NCI-H345 treated with DMSO at 0.1 percent for 48 hours (cell line): ENCODE measurements around the gene PLB1.

ENCODE experiments used
- DNase-seq: peaks from one replicate; lab custom pipeline; 2025; ENCODE audit not compliant: unreplicated experiment; lab: John Stamatoyannopoulos, UW

The PLB1 gene

DNA sequence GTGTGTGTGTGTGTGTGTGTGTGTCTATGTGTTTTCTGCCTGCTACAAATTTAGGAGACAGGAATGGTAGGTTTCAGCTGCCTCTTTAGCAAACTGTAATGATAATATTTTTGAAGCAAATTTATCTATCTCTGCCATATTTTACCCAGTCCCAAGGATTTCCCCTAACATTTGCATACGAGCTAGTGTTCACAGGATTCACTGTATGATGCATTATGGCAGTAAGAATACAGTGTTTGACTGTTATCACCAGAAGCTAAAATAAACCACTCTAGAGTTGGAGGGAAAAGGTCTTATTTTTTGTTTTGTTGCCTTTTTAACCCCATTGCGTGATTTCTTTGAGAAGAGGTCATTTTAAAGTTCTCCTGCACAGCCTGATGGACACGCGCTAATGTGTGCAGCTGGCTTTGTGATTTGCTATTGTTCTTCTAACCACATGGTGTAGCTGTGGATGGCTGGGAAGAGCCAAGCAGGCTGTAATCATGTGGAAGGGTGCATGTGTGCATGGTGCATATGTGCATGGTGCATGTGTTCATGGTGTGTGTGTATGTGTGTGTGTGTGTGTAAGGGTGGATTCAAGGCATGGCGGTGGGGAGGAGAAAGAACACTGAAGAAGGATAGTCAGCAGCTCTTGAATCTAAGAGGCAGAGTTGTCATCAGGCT lies 62.4 kb downstream of the PLB1 start:
- no peak for DNase-seq

DNA sequence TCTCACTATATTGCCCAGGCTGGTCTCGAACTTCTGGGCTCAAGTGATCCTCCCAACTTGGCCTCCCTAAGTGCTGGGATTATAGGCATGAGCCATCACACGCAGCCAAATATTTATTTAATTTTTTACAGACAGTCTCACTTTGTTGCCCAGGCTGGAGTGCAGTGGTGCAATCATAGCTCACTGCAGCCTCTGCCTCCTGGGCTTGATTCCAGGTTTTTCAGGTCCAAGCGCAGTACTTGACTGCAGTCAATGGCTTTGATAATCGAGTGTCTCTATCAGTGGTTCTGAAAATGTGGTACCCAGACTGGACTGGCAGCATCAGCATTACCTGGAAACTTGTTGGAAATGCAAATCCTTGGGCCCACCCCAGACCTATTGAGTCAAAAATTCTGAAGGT lies 63.1 kb downstream of the PLB1 start:
- DNase-seq = no peak

DNA sequence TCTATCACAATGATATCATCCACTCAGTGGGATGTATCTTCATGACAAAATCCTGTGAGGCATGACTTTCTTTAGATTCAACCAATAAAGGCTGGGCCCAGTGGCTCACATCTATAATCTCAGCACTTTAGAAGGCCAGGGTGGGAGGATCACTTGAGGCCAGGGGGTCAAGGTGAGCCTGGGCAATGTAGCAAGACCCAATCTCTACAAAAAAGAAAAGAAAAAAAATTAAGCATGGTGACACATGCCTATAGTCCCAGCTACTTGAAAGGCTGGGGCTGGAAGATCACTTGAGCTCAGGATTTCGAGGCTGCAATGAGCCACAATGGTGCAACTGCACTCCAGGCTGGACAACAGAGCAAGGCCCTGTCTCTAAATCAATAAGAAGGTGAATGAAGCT lies 68.0 kb downstream of the PLB1 start:
- DNase-seq = no peak

DNA sequence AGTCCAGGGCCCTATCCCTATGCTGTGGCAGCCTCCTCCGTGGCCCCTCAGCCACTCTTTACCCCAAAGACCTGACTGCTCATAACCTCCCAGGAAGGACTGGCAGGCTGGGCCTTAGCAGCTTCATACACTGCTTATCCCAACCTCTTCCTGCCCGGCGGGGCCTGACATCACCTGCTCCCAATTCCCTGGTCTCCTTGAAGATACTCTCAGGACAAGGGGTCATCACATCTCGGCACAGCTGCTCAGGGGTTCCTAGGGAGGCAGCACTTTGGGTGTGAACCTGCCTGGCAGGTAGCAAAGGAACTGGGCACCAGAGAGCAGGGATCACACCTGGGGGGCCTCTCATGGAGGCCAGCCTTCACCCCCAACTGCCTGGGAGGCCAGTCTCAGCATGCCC lies 68.5 kb downstream of the PLB1 start:
- DNase-seq = no peak

DNA sequence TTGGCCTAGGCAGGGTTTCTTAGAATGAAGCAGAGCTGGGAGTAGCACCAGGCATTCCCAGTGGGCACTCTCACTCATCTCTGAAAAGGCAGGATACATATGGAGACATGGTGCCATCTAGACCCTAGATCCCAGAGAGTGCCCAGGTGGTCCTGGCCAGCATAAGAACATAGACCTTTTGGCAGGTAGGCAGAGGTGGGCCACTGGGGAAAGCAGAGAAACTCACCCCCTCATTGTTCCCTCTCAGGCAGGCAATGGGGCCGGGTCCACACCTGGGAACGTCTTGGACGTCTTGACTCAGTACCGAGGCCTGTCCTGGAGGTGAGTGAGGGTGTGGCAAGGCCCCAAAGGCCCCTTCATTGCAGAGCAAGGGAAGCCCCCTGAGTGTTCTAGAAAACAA lies 69.2 kb downstream of the PLB1 start:
- no peak for DNase-seq

DNA sequence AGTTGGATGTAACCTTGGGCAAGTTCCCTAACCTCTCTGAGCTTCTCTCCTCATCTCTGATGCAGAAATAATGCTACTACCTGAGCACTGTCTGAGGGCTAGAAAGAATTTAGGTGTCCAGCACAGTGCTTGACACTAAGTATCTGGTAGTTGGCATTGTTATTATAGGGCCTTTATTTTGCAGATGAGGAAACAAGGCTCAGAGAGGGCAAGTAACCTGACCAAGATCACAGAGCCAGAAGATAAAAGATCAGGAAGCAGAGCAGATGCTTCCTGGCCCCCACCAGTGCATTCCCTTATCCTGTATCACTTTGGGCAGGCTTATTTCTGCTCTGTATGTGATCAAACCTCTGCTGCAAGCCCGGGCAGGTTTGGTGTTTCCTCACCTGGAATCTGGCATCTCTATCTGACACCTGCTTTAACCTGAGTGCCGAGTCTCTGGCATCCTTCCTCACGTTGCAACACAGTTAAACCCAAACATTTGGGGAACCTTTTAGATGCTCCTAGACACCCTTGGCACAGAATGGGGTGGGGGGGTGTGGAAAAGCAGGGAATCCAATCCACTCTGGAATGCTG lies 69.9 kb downstream of the PLB1 start:
- DNase-seq = peak; percentile 66

DNA sequence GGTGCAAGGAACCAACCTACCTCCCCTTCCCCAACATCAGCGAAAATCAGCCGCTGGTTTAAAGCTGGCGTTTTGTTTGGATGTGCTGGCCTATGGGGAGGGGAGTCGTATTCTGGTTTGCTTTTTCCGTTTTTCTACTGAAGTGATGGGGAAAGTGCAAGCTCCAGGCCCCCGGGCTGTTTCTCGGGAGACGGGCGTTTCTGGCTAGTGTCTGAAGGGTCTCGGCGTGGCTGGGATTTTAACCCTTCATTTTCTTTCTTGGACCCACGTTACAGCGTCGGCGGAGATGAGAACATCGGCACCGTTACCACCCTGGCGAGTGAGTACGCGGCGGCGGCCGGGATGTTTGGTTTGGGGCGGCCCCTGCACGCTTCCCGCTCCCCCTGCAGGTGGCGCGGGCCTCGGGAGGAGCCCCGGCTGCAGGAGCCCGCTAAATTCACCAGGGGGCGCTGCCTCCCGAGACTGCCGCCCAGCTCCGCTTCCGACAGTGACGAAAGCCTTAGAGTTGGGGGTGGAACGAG lies 70.7 kb downstream of the PLB1 start:
- peak; percentile 93 for DNase-seq

DNA sequence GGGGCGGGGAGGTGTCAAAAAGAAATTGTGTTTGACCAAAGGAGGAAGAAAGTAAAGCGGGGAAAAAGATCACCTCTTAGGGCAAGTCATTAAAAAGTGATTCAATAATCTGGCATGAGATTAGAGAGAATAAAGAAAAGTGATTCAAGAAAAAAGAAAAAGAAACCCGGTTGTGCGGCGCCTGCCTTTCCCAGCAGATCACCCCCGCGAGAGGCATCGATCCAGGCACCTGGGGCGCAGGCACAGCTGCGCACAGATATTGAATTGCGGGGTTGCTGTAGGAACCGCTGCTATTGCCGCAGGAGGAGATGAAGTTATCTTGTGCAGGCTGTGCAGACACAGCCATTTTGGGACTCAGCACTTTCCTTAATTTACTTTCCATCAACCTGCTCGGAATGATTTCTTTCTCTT lies 71.2 kb downstream of the PLB1 start:
- DNase-seq = peak; percentile 74

DNA sequence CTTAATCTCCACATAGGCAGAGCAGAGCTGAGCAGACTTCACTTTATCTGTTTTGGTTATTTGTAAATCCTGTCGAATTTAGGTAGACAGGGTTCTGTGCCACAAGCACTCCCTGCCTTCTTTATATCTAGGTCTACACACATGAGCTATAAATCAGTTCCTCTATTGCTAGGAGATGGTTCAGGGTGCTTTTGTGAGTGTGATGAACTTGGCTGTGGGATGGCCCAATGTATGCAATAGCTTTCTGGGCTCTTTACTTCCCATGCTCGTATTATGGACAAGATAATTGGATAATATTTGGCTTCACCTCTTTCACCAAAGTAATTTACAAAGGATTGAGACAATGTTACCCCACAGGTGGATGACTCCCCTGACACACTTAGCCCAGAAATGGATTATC lies 72.2 kb downstream of the PLB1 start:
- no peak for DNase-seq

DNA sequence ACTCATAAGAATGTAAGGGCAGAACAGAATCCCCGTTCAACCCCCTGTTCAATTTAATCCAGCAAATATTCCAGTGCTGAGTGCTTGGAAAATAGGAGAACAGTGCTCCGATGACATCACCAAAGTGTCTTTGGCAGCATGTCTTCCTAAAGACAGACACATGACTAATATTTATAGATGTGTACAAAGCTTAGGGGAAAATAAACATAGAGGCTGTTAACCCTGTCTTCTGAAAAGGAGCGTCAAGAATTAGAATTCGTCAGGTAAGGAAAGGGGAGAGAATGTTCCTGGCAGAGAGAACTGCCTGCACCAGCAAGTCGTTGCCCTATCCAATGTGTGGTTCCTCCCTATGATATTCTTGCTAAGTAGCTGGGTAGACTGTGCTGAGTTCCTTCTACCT lies 72.7 kb downstream of the PLB1 start:
- DNase-seq = no peak

DNA sequence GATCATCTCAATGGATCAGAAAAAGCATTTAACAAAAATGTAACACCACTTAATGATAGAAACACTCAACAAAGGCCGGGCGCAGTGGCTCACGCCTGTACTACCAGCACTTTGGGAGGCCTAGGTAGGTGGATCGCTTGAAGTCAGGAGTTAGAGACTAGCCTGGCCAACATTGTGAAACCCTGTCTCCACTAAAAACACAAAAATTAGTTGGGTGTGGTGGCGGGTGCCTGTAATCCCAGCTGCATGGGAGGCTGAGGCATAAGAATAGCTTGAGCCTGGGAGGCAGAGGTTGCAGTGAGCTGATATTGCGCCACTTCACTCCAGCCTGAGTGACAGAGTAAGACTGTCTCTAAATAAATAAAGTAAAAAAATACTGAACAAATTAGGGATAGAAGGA lies 74.6 kb downstream of the PLB1 start:
- DNase-seq = no peak

DNA sequence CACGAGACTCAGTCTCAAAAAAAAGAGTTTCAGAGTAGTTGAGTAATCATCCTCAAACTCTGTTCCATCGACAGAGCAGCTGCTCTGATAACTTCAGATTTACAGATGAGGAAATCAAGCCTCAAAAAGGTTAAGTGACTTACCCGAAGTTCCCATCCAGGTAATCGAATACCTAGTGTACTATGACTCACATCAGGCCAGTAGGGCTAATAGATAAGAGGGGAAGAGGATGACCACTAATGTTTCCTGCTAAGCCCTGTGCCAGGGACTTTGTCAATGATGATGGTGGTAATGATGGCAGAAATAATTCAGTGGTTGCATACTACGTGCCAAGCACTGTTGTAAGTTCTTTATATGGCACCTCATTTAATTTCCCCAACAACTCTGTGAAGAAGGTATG lies 80.9 kb downstream of the PLB1 start:
- DNase-seq = no peak

DNA sequence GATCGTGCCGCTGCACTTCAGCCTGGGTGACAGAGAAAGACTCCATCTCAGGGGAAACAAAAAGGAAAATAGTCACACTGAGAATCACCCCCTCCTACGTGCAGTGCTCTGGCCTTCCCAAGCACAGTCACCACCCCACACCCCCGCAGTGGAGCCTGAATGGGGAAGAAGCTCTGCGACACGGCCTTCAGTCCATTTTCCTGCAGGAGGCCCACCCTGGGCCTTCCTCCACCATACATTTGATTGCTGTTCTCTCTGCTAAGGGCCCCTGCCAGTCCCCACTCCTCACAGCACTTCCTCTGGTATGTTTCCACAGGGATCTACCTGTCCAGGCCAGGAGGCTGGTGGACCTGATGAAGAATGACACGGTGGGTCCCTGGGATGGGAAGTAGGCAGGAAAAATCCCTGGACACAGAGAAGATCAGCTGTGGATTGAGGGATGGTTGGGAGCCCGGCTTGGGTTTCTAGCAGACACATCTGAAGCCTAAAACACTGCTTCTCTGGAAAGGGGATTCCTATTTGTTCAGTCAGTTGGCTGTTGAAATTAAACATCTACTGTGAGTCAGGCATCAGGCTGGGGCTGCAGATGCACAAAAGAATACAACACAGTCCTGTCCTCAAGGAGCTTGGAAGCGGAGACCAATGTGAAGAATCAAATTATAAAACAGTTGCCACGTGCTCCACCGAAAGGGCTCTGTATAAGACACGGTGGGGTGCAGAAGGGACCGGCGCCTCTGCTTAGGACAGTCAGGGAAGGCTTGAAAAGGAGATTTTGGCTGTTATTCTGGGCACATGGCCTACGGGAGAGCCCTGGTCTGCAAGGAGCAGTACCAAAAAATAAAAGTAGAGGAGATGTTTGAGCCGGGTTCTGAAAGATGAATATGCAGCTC lies 82.2 kb downstream of the PLB1 start:
- DNase-seq = no peak

DNA sequence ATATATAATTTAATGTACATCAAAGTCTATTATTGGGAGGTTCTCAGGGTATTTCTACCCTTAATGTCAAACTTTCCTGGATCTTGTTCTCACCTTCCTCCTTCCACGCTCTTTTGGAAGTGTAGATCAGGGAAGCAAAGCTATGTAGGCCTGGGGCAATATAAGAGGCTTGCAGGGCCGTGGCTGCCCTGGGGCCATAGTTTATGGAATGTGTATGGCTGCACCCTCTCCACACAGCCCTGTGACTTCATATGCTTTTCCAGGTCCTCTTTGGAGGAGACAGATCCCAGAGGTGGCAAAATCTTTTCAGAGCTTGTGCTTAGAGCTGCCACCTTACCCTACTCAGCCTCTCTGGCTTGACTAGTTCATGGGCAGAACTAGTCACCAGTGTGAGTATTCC lies 82.9 kb downstream of the PLB1 start:
- no peak for DNase-seq

DNA sequence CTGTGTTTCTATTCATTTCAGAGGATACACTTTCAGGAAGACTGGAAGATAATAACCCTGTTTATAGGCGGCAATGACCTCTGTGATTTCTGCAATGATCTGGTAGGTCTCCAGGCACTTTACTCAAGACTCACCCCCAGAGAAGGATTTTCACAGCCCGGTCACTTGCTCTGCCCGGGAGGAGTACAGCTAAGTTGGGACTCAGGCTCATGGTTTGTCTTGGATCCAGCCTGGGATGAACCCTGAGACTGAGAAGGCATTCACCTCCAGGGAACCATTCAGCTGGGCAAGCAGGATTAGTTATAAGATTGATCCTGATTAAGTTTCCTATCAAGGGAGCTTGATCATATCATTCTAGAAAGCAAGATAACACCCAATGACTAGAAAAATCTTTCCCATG lies 83.7 kb downstream of the PLB1 start:
- DNase-seq = no peak

DNA sequence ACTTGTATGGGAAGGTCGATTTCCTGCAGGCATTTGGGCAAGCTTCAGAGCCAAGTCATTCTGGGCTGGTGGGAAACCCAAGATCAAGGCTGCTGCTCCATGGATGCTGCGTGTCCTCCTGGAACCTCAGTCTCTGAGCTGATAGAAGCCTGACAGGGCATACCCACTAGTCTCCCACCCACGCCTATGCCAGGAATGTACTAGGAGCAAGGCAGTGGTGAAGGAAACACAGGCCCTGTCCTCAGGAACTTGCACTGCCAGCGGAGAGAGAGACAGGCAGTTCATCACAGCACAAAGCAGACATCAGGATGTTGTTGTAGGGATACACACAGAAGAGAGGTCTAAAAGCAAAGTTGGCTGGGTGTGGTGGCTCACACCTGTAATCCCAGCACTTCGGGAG lies 84.2 kb downstream of the PLB1 start:
- no peak for DNase-seq

DNA sequence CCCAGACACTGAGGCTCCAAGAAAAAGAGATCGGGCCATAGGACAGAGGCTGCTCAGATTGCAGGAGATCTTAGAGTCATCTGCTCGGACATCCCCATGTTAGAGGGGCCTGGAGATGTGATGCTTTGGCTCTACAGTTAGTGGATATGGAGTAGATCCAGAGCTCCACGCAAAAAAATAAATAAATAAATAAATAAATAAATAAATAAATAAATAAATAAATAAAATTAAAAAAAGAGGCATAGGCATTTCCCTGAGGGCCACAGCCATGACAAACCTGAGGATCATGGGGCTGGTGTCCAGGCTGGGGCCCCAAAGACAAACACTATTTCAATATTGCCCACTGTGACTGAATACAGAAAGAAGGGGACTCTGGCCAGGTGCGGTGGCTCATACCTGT lies 85.5 kb downstream of the PLB1 start:
- DNase-seq = no peak

DNA sequence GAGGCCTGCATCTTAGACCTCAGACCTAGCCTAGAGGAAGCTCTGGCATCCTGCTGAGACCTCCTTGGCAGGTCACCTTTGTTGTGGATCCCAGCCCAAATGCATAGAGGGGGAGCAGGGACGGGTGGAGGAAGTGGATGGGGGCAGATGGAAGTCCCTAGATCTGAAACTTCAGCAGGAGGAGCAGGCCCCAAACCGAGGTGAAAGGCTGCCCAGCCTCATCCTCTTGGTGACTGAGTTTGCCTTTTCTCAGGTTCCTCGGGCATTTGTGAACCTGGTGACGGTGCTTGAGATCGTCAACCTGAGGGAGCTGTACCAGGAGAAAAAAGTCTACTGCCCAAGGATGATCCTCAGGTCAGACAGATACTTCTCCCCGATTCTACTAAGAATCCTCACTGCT lies 86.3 kb downstream of the PLB1 start:
- DNase-seq = no peak

DNA sequence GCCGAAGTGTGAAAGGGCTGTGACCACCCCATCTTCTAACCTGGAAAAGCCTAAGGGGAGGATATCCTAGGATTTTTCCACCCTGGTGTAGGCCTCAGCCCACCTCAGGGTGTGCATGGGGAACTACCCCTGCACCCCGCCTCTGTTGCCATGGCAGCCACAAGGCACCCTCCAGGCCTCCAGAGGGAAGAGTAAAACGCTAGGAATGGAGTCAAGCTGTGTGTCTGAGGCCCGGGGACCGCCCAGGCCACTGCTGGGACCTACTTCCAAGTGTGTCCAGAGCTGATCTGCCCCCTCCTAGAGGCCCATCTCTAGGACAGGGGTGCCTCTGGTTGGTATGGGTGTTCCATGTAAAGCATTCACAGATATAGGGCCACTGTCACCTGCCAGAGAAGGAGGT lies 86.7 kb downstream of the PLB1 start:
- DNase-seq = no peak

DNA sequence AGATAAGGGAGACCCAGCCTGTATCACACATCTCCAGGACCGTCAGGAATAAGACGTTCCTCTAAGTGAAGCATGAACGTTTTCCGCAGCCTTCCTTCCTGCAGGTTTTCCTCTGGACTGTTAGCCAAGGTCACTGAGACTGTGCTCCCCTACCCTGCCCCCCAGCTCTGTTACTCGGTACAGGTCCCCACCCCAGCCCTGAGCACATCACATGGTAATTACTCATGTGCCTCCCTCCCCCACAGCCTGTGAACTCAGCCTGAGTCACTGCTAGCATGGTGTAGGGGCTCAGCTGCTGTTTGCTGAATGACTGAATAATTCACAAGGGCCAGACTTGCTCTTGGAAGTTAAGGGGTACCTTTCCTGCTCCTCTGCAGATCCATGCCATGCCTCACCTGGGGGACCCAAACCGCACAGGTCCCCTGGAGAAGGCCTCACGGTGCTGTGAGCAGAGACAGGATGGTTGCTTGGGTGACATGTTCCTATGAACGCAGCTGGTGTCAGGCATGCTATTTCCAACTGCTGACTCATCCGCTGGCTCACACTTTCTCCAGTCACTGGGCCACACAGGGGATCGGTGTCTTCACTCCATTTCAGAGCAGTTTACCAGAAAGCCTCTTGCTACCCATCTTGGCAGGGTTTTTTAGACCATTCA lies 88.2 kb downstream of the PLB1 start:
- DNase-seq = no peak

DNA sequence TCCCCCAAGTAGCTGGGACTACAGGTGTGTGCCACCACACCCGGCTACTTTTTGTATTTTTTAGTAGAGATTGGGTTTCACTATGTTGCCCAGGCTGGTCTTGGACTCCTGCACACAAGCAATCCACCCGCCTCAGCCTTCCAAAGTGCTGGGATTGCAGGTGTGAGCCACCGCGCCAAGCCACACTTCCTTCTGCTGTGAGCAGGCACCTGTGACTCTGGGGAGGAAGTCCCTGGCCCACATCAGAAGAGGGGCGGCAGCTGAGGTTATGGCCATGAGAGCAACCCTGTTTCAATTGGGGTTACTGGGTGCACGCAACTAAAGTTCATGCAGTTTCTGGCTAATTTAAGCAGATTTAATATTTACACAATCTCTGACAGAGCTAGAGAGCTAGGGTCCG lies 91.0 kb downstream of the PLB1 start:
- DNase-seq = no peak
